ENCODE results near the gene OGDH.

Gene OGDH

GRCh38 chr7:44646921-44647636, 40.7 kb downstream of the OGDH start:
- Histone ChIP-seq H3K4me3 (ENCODE audit: low read length) (no peak overlapping the region), H3K27ac (ENCODE audit: low read length) (no peak overlapping the region), H3K9me3 (ENCODE audit: insufficient read depth, low read depth, low read length) (no peaks in the 10 kb centered on the region), H3K4me1 (ENCODE audit: insufficient read depth, low read length) (no peaks in the 10 kb centered on the region), H3K36me3 (ENCODE audit: insufficient read depth, low read depth, low read length) (peaks cover 47% of the 10 kb centered on the region), H3K9ac (ENCODE audit: low read depth, low read length) (no peak overlapping the region), H3K27me3 (ENCODE audit: insufficient read depth, low read length) (no peaks in the 10 kb centered on the region)

GRCh38 chr7:44647981-44648714, 41.7 kb downstream of the OGDH start:
- Histone ChIP-seq H3K9me3 (ENCODE audit: insufficient read depth, low read depth, low read length) (no peaks in the 10 kb centered on the region), H3K36me3 (ENCODE audit: insufficient read depth, low read depth, low read length) (peaks cover 52% of the 10 kb centered on the region), H3K4me1 (ENCODE audit: insufficient read depth, low read length) (no peaks in the 10 kb centered on the region), H3K27me3 (ENCODE audit: insufficient read depth, low read length) (no peaks in the 10 kb centered on the region), H3K9ac (ENCODE audit: low read depth, low read length) (no peak overlapping the region), H3K4me3 (ENCODE audit: low read length) (no peak overlapping the region), H3K27ac (ENCODE audit: low read length) (no peak overlapping the region)

GRCh38 chr7:44650242-44650641, 43.8 kb downstream of the OGDH start:
- no peak overlapping the region for H3K4me3 ChIP-seq (ENCODE audit: low read length)
- H3K36me3 ChIP-seq (ENCODE audit: insufficient read depth, low read depth, low read length), result peaks cover 60% of the 10 kb centered on the region
- no peaks in the 10 kb centered on the region for H3K27me3 ChIP-seq (ENCODE audit: insufficient read depth, low read length)
- H3K27ac ChIP-seq (ENCODE audit: low read length), result no peak overlapping the region
- no peak overlapping the region for H3K9ac ChIP-seq (ENCODE audit: low read depth, low read length)
- no peaks in the 10 kb centered on the region for H3K9me3 ChIP-seq (ENCODE audit: insufficient read depth, low read depth, low read length)
- no peaks in the 10 kb centered on the region for H3K4me1 ChIP-seq (ENCODE audit: insufficient read depth, low read length)

- no peak overlapping the region for H3K9ac ChIP-seq (ENCODE audit: low read depth, low read length)
- H3K36me3 ChIP-seq (ENCODE audit: insufficient read depth, low read depth, low read length), result peaks cover 60% of the 10 kb centered on the region
- no peak overlapping the region for H3K4me3 ChIP-seq (ENCODE audit: low read length)
- no peaks in the 10 kb centered on the region for H3K9me3 ChIP-seq (ENCODE audit: insufficient read depth, low read depth, low read length)
- no peaks in the 10 kb centered on the region for H3K4me1 ChIP-seq (ENCODE audit: insufficient read depth, low read length)
- no peak overlapping the region for H3K27ac ChIP-seq (ENCODE audit: low read length)
- H3K27me3 ChIP-seq (ENCODE audit: insufficient read depth, low read length), result no peaks in the 10 kb centered on the region
These were observed 44.3 kb downstream of the OGDH start for GRCh38 chr7:44650772-44651171.

GRCh38 chr7:44652535-44652934, 46.1 kb downstream of the OGDH start:
- no peak overlapping the region for H3K27ac ChIP-seq (ENCODE audit: low read length)
- no peaks in the 10 kb centered on the region for H3K4me1 ChIP-seq (ENCODE audit: insufficient read depth, low read length)
- no peaks in the 10 kb centered on the region for H3K27me3 ChIP-seq (ENCODE audit: insufficient read depth, low read length)
- H3K9ac ChIP-seq (ENCODE audit: low read depth, low read length), result no peak overlapping the region
- peaks cover 46% of the 10 kb centered on the region for H3K36me3 ChIP-seq (ENCODE audit: insufficient read depth, low read depth, low read length)
- H3K4me3 ChIP-seq (ENCODE audit: low read length), result no peak overlapping the region
- H3K9me3 ChIP-seq (ENCODE audit: insufficient read depth, low read depth, low read length), result no peaks in the 10 kb centered on the region

DNA sequence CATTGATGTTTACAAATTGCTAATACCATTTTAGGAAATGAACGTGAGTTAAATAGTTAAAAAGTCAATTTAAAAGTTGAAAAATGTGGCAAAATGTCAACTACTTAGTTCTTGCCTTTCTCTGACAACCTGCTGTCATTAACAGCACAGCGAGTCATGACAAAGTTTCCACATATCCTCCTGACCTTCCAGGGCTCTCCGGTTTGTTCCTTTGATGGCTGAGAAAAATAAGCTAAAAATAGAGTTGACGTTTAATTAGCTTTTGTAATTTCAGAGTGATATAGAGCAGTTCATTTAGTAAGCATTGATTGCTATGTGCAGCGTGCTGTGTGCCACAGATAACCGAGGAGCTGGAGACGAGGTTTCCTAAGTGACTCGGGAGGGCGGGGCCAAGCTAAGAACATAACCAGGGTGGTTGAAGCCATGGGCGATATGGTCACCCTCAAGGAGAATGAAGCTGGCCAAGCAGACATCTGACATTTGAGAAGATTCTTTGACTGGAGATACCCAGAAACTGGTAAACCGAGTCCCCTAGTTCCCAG, 47.9 kb downstream of the OGDH start:
- Histone ChIP-seq H3K4me3 (ENCODE audit: low read length) (no peak overlapping the region), H3K4me1 (ENCODE audit: insufficient read depth, low read length) (no peaks in the 10 kb centered on the region), H3K9ac (ENCODE audit: low read depth, low read length) (no peak overlapping the region), H3K27ac (ENCODE audit: low read length) (no peak overlapping the region), H3K9me3 (ENCODE audit: insufficient read depth, low read depth, low read length) (no peaks in the 10 kb centered on the region; the same call in 1 of the 2 replicates), H3K27me3 (ENCODE audit: insufficient read depth, low read length) (no peaks in the 10 kb centered on the region), H3K36me3 (ENCODE audit: insufficient read depth, low read depth, low read length) (peaks cover 37% of the 10 kb centered on the region)

DNA sequence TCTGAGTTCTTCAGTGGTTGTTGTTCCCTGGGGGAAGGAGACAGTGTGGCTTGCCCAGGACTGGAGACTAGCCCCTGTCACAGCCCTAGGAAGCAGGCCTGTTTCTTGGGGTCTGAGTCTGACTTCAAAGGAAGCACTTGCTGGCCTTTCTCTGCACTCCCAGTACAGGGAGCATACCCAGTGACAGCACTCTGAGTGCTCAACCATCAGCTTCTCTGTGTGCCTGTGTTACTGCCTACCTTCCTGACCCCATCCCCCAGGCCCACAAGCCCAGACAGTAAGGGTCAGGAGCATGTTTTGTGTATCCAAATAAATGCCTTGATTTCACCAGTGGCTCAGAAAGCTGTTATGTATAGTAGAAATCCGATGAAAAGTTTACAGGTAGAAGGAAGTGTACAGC, 48.9 kb downstream of the OGDH start:
- Histone ChIP-seq H3K27me3 (ENCODE audit: insufficient read depth, low read length) (no peaks in the 10 kb centered on the region), H3K27ac (ENCODE audit: low read length) (no peak overlapping the region), H3K9me3 (ENCODE audit: insufficient read depth, low read depth, low read length) (peaks cover 2% of the 10 kb centered on the region), H3K4me1 (ENCODE audit: insufficient read depth, low read length) (no peaks in the 10 kb centered on the region), H3K9ac (ENCODE audit: low read depth, low read length) (no peak overlapping the region), H3K36me3 (ENCODE audit: insufficient read depth, low read depth, low read length) (peaks cover 37% of the 10 kb centered on the region), H3K4me3 (ENCODE audit: low read length) (no peak overlapping the region)

DNA sequence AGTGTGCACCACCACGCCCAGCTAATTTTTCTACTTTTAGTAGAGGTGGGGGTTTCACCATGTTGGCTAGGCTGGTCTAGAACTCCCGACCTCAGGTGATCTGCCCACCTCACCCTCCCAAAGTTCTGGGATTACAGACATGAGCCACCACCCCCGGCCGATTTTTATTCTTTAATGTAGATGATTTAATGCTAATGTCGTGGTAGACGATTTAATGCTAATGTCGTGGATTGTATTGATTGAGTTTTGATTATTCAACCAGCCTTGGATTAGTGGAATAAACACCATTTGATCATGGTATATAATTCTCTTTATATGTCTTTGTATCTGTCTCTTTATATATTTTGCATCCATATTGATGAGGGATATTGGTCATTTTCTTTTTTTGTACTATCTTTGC, 52.6 kb downstream of the OGDH start:
- Histone ChIP-seq H3K9me3 (ENCODE audit: insufficient read depth, low read depth, low read length) (peaks cover 11% of the 10 kb centered on the region), H3K4me3 (ENCODE audit: low read length) (no peak overlapping the region), H3K9ac (ENCODE audit: low read depth, low read length) (no peak overlapping the region), H3K36me3 (ENCODE audit: insufficient read depth, low read depth, low read length) (peaks cover 37% of the 10 kb centered on the region), H3K27me3 (ENCODE audit: insufficient read depth, low read length) (no peaks in the 10 kb centered on the region), H3K4me1 (ENCODE audit: insufficient read depth, low read length) (no peaks in the 10 kb centered on the region), H3K27ac (ENCODE audit: low read length) (no peak overlapping the region)

DNA sequence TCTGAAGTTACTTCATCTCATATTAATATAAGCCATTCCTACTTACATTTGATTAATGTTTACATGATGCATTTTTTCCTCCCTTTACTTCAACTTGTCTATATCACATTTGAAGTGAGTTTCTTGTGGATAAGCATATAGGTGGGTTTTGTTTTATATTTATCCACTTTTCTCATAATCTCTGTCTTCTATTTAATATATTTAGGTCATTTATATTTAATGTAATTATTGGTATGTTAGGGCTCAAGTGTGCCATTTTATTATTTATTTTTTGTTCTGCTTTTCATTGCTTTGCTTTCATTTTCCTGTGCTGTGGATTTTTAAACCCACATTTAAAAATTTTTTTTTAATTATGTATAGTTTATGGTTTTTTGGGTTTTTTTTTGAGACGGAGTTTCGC, 54.8 kb downstream of the OGDH start:
- Histone ChIP-seq H3K36me3 (ENCODE audit: insufficient read depth, low read depth, low read length) (peaks cover 29% of the 10 kb centered on the region), H3K9ac (ENCODE audit: low read depth, low read length) (no peak overlapping the region), H3K9me3 (ENCODE audit: insufficient read depth, low read depth, low read length) (peaks cover 11% of the 10 kb centered on the region), H3K4me3 (ENCODE audit: low read length) (no peak overlapping the region), H3K27ac (ENCODE audit: low read length) (no peak overlapping the region), H3K4me1 (ENCODE audit: insufficient read depth, low read length) (no peaks in the 10 kb centered on the region), H3K27me3 (ENCODE audit: insufficient read depth, low read length) (no peaks in the 10 kb centered on the region)

DNA sequence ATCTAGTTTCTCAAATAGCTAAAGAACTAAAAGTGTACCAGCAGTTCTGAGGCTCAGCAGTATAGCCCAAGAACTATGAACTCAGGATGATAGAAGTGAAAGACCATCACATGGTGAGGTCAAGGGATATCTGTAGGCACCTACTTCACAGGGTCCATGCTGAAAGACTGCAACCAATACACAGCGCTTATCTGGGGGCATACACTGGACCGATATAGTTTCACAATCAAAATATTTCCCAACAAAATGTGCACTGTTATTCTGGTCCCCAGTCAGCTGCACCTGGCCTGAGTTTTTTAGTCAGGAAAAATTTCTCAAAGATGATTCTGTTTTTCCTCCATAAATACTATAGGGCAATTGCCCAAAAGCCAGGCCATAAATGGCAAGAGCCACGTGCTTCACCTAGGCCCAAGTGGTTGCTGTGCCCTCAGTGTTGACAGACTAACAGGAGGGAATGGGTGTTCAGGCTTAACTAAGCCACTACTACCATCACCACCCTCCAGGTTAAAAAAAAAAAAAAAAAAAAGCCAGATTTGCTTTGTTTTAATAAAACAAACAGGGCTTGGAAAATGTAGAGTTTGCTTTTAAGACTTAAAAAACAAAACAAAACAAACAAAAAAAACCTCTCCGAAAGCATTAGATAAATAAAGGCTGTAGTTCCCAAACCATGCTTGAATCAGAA, 58.5 kb downstream of the OGDH start:
- H3K27me3 ChIP-seq (ENCODE audit: insufficient read depth, low read length), result no peaks in the 10 kb centered on the region
- no peak overlapping the region for H3K9ac ChIP-seq (ENCODE audit: low read depth, low read length)
- peaks cover 34% of the 10 kb centered on the region for H3K36me3 ChIP-seq (ENCODE audit: insufficient read depth, low read depth, low read length)
- no peak overlapping the region for H3K27ac ChIP-seq (ENCODE audit: low read length)
- H3K9me3 ChIP-seq (ENCODE audit: insufficient read depth, low read depth, low read length), result peaks cover 11% of the 10 kb centered on the region
- no peak overlapping the region for H3K4me3 ChIP-seq (ENCODE audit: low read length)
- H3K4me1 ChIP-seq (ENCODE audit: insufficient read depth, low read length), result no peaks in the 10 kb centered on the region

DNA sequence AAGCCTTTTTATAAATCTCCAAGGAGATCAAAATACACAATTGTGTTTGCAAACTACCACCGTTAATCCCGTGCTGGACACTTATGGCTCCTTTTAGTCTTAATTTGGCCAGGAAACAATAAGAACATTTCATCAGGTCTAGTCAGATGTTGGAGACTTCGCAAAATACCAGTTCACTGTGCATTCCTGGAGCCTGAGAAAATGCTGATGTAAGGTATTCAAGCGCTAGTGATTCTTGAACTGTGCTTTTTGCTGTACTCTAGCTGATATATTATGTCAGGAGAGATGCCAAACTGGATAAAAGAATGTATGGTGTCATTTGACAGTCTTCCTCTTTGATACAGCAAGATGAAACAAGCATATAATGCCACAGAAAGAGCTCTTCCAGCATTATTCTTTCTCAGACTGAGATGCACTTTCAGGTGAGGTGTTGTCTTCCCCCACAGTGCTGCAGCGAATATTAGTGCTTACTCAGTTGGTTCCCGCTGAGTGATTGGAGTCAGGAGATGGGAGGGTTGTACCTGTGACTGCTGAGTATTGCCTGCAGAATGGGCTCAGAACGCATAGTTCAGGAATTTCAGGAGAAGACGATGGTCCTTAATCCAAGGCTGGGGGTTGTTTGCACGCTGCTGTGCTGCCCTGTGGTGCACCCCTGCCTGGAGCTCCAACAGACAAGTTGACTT, 59.2 kb downstream of the OGDH start:
- no peaks in the 10 kb centered on the region for H3K4me1 ChIP-seq (ENCODE audit: insufficient read depth, low read length)
- no peak overlapping the region for H3K9ac ChIP-seq (ENCODE audit: low read depth, low read length)
- no peak overlapping the region for H3K27ac ChIP-seq (ENCODE audit: low read length)
- H3K36me3 ChIP-seq (ENCODE audit: insufficient read depth, low read depth, low read length), result peaks cover 27% of the 10 kb centered on the region
- peaks cover 5% of the 10 kb centered on the region for H3K9me3 ChIP-seq (ENCODE audit: insufficient read depth, low read depth, low read length)
- H3K4me3 ChIP-seq (ENCODE audit: low read length), result no peak overlapping the region
- no peaks in the 10 kb centered on the region for H3K27me3 ChIP-seq (ENCODE audit: insufficient read depth, low read length)

All from iPS-20b (cell line).